GM12801 (cell line): ENCODE measurements around the gene DENND1A.

ENCODE experiments used
- TF ChIP-seq, protein P1 (sequence below): IDR thresholded peaks from one replicate; pipeline ENCODE4 v1.5.1; 2011; ENCODE audit warnings: control low read depth; ENCODE audit not compliant: insufficient read length; ENCODE audit errors: extremely low read depth

The DENND1A gene

DNA sequence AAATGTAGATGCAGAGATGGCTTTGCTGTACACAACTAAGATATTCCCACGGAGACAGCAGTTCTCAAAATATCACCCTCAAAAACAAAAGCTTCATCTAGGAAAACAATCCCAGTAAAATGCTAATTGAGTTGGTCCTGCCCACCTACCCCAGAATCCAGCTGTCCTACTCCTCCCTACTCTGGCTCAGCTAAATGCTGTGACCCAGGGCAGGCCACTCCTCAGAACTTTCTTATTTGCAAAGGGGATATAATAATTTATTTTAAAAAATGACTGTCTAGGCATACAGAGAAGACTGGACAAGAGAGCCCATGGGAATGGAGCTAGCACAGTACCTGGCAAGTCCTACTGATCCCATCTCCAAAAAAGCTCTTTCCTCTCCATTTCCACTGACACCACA, 411.6 kb downstream of the DENND1A start:
- TF ChIP-seq, protein P1, sequence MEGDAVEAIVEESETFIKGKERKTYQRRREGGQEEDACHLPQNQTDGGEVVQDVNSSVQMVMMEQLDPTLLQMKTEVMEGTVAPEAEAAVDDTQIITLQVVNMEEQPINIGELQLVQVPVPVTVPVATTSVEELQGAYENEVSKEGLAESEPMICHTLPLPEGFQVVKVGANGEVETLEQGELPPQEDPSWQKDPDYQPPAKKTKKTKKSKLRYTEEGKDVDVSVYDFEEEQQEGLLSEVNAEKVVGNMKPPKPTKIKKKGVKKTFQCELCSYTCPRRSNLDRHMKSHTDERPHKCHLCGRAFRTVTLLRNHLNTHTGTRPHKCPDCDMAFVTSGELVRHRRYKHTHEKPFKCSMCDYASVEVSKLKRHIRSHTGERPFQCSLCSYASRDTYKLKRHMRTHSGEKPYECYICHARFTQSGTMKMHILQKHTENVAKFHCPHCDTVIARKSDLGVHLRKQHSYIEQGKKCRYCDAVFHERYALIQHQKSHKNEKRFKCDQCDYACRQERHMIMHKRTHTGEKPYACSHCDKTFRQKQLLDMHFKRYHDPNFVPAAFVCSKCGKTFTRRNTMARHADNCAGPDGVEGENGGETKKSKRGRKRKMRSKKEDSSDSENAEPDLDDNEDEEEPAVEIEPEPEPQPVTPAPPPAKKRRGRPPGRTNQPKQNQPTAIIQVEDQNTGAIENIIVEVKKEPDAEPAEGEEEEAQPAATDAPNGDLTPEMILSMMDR: no peak

DNA sequence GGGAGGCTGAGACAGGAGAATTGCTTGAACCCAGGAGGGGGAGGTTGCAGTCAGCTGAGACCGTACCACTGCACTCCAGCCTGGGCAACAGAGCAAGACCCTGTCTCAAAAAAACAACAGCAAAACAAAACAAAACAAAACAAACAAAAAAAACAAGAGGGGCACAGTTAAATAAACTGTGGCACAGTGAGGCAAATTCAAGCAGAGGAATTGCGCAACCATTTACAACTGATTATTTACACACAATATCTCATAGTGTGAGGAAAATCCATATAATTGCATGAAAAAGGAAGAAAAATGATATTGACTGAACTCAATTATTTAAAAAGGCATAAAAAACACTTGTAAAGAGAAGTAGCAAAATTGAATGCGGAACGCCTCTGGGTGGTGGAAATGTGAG, 412.4 kb downstream of the DENND1A start:
- TF ChIP-seq, protein P1: no peak

- TF ChIP-seq, protein P1: no peak
Measured at GRCh38 chr9:123514766-123515165, 415.2 kb downstream of the DENND1A start.

DNA sequence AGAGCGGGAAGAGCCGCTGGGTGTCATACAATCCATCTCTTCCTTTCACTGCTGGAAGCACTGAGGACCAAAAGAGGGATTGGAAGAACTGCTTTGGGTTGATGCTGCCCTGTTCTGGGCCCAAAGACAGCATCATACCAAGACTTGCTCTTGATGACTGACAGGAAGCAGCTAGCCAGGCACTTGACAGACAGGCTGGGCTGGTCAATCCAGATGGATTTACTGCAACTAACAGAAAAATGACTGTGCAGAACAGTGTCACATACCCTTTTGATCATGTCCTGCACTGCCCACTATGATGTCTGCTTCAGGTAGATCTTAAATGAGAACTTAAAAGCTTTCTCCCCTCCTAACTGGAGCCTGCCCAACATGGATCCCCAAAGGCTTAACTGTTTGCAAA, 416.4 kb downstream of the DENND1A start:
- TF ChIP-seq, protein P1: no peak

DNA sequence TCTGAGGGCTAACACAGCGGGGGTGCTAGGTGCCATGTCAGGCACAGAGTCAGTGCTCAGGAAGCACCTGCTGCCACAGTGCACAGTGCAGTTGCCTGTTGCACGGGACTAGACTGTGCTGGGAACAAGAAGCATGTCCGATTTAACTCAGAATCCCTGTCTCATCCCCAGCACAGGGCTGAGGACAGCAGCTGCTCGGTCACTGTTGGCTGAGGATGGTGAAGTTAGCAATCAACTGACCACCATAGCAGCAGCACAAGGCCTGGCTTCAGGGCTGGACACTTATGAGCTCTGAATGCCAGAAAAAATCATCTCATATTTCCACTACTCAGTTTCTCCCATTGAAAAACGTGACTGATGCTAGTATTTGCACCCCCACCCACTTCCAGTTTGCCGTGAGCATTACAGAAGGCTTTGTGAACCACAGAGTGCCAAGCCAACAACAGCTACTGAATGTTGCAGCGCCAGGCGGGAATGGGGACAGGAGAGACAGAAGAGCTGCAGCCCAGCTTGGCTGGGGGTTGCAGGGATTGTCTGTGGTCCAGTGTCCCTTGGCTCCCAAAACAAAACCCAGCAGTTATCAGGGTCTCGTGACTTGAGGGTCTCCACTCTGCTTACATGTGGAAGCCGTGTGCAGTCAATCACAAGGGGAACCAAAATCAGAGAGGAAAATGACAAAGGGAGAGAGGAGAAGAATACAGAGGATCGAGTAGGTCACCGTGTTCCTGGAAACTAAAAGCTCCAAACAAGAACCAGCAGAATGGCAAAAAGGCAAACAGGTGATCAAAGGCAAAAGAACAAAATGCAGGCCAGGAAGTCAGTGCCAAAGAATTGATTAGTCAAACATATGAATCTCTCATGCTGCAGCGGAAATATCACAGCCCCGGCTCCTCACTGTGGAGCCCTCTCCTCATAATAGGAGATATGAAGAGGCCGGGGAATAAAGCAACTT, 418.3 kb downstream of the DENND1A start:
- TF ChIP-seq, protein P1: no peak

DNA sequence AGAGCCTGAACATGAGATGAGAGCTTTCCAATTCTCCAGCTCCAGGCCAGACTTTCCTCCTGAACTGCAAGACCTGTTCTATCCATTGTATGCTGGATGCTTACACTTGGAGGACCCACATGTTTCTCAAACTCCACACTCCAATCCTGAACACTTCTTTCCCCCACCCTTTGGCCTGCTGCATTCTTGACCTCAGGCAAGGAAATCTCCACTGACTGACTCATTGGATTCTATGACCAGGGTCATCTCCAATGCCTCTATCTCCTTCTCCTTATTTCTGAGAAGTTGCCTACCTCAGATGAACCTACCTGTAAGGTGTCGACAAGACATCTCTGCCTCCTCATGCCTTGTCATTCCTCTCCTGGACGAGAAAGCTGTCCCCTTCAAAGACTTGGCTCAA, 420.3 kb downstream of the DENND1A start:
- TF ChIP-seq, protein P1: no peak

DNA sequence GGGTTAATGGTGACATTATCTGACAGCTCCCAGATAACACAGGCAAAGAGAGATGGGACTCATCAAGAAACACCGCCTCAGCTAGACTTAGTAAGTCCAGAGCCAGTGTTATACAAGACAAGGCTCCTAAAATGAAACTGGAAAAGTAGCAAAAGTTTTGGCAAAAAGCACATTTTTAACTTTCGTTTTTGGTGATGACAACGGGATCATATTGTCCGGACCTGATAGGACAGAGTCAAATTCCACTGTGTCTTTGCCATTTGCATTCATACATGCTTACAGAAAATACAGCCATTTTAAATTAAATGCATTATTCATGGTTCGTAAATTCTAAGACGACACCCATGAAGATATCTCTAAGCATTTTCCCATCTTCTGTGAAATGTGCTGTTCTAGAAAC, 421.9 kb downstream of the DENND1A start:
- TF ChIP-seq, protein P1: no peak
